ENCODE results near the gene GAS7.

- TF ChIP-seq CTCF (IDR thresholded peaks at IDR 0.05) = no peak
- no peak for TF ChIP-seq POLR2AphosphoS5 (IDR thresholded peaks at IDR 0.05)
- TF ChIP-seq POLR2A (IDR thresholded peaks at IDR 0.05) = no peak
Measured at GRCh38 chr17:10106067-10106466, 92.3 kb downstream of the GAS7 start.

Measured in prostate gland (tissue), 2 donors.